GM12878 (cell line): Measurements from ENCODE around the gene ERAL1. TPM values are rescaled to one million over a fixed set of nuclear protein-coding genes. Genes with fewer than 3 reads are reported as not detected.

Source experiments
- BCLAF1 ChIP-seq: fragments of 450-650 bp; IDR thresholded peaks from 2 replicates; pipeline ENCODE4 v1.6.1; 2017; ENCODE audit warnings: antibody characterized with exemption, mild to moderate bottlenecking, moderate library complexity
- E2F4 ChIP-seq: IDR thresholded peaks from 2 replicates; pipeline ENCODE4 v1.6.1; 2012; ENCODE audit warnings: low read depth, low read length, improper control_type of control experiment
- EED ChIP-seq: sonication (generic); IDR thresholded peaks from 2 replicates; pipeline ENCODE4 v1.6.1; 2016; ENCODE audit warnings: antibody characterized with exemption, low read depth
- ETV6 ChIP-seq, 2 experiments: fragments of 450-650 bp in 1 of 2; IDR thresholded peaks in 1 of 2; conservative IDR thresholded peaks in 1 of 2; 2 replicates each; pipeline ENCODE4 v1.6.1; 2014; ENCODE audit warnings: antibody characterized with exemption in 1 of 2, borderline replicate concordance in 1 of 2, low read depth in 1 of 2, mild to moderate bottlenecking in 1 of 2, moderate library complexity in 1 of 2
- GATAD2B ChIP-seq: fragments of 450-650 bp; conservative IDR thresholded peaks from 2 replicates; pipeline ENCODE4 v1.6.1; 2017; ENCODE audit warnings: low read depth, mild to moderate bottlenecking, moderate library complexity
- HDAC2 ChIP-seq: fragments of 200-600 bp; sonication (generic); IDR thresholded peaks from 2 replicates; pipeline ENCODE4 v1.6.1; 2017
- HDAC6 ChIP-seq: fragments of 200-600 bp; sonication (generic); IDR thresholded peaks from one replicate; pipeline ENCODE4 v1.8.0; 2017; ENCODE audit warnings: antibody characterized with exemption; ENCODE audit not compliant: unreplicated experiment
- HDGF ChIP-seq: fragments of 450-650 bp; IDR thresholded peaks from 2 replicates; pipeline ENCODE4 v1.6.1; 2016; ENCODE audit warnings: antibody characterized with exemption
- HSF1 ChIP-seq: fragments of 150-350 bp; IDR thresholded peaks from 2 replicates; pipeline ENCODE4 v1.6.1; 2014; ENCODE audit warnings: mild to moderate bottlenecking, low read depth, low read length
- IKZF1 ChIP-seq: fragments of 450-650 bp; conservative IDR thresholded peaks from 2 replicates; pipeline ENCODE4 v1.6.1; 2017; ENCODE audit warnings: antibody characterized with exemption, mild to moderate bottlenecking
- LARP7 ChIP-seq: fragments of 450-650 bp; IDR thresholded peaks from 2 replicates; pipeline ENCODE4 v1.6.1; 2017; ENCODE audit warnings: mild to moderate bottlenecking
- MAX ChIP-seq: IDR thresholded peaks from 2 replicates; pipeline ENCODE4 v1.6.1; 2012; ENCODE audit warnings: low read depth, low read length, improper control_type of control experiment
- MEF2A ChIP-seq: IDR thresholded peaks from 2 replicates; pipeline ENCODE4 v1.6.1; 2011; ENCODE audit warnings: low read depth, mild to moderate bottlenecking, low read length, moderate library complexity; ENCODE audit not compliant: insufficient read depth
- PKNOX1 ChIP-seq: fragments of 450-650 bp; IDR thresholded peaks from 2 replicates; pipeline ENCODE4 v1.6.1; 2016; ENCODE audit warnings: mild to moderate bottlenecking
- RAD21 ChIP-seq: IDR thresholded peaks from 2 replicates; pipeline ENCODE4 v1.6.1; 2011; ENCODE audit warnings: mild to moderate bottlenecking, low read depth, low read length, moderate library complexity; ENCODE audit not compliant: insufficient read depth
- RELB ChIP-seq: fragments of 450-650 bp; IDR thresholded peaks from 2 replicates; pipeline ENCODE4 v1.6.1; 2017; ENCODE audit warnings: low read depth, mild to moderate bottlenecking, moderate library complexity
- SIX5 ChIP-seq: IDR thresholded peaks from 2 replicates; pipeline ENCODE4 v1.6.1; 2011; ENCODE audit warnings: mild to moderate bottlenecking, low read depth, low read length, moderate library complexity; ENCODE audit not compliant: severe bottlenecking
- SP1 ChIP-seq: IDR thresholded peaks from one replicate; pipeline ENCODE4 v1.6.1; 2011; ENCODE audit warnings: low read depth, low read length
- ZNF217 ChIP-seq: fragments of 450-650 bp; IDR thresholded peaks from 2 replicates; pipeline ENCODE4 v1.6.1; 2017; ENCODE audit warnings: antibody characterized with exemption, mild to moderate bottlenecking
- ZNF24 ChIP-seq: fragments of 450-650 bp; IDR thresholded peaks from 2 replicates; pipeline ENCODE4 v1.6.1; 2017; ENCODE audit warnings: antibody characterized with exemption, mild to moderate bottlenecking
- ZNF274 ChIP-seq: IDR thresholded peaks from one replicate; pipeline ENCODE4 v1.8.0; 2011; ENCODE audit not compliant: insufficient read length, insufficient read depth
- ZSCAN29 ChIP-seq: fragments of 450-650 bp; IDR thresholded peaks from 2 replicates; pipeline ENCODE4 v1.6.1; 2017; ENCODE audit warnings: mild to moderate bottlenecking, moderate library complexity
- polyA plus RNA-seq, 11 experiments: library from polyadenylated mRNA; depleted of rRNA in 4 of 11; unstranded in 6 of 11; stranded (reverse) in 5 of 11; fragments of >200 nt; fragmentation: Nextera tagmentation in 4 of 11; fragmentation: Illumina TruSeq in 1 of 11; extraction: Ambion mirVana in 4 of 11; extraction: Trizol in 1 of 11; gene quantifications; 1 replicate in 1 of 11; 2 replicates in 10 of 11; pipeline versions ENCODE4 v1.2.1 to v1.2.3, GENCODE V29; 2011 to 2016; ENCODE audit warnings: inconsistent platforms in 2 of 11, missing spikeins in 2 of 11, low read depth in 1 of 11
- total RNA-seq, 4 experiments: library from RNA; depleted of rRNA in 3 of 4; stranded (reverse); fragments of >200 nt in 3 of 4; fragmentation: Illumina TruSeq in 1 of 4; extraction: Trizol in 1 of 4; gene quantifications; 2 replicates each; pipeline versions ENCODE4 v1.2.1 to v1.2.3, GENCODE V29; 2013 to 2021

Gene ERAL1
- total and polyA plus RNA-seq, 10 of the 15 experiments (the other 5 are each of a cell fraction or from before 2014, with no cell fraction given), result 27.7 to 175 (median 104) TPM

- TF ChIP-seq E2F4 (peak; percentile 56; the same call in 1 of the 2 replicates), HDAC2 (no peak), RELB (0 out of 2 replicates have a peak, but pooled peaks have one; percentile 29), HSF1 (no peak), ZNF24 (peak; percentile 74; the same call in 1 of the 2 replicates), MEF2A (peak; percentile 68; the same call in 1 of the 2 replicates), ETV6 (conservative IDR thresholded peaks at IDR 0.05 in 1 of 2, IDR thresholded peaks at IDR 0.05 in 1 of 2; ENCODE audit: borderline replicate concordance in 1 of 2, low read depth in 1 of 2) (no peak), LARP7 (peak; percentile 99), GATAD2B (peak; percentile 96), ZNF217 (peak; percentile 88; the same call in 1 of the 2 replicates), EED (peak; percentile 53; the same call in 1 of the 2 replicates), HDGF (peak; percentile 90), ZNF274 (no peak), SP1 (peak; percentile 69), SIX5 (no peak), IKZF1 (peak; percentile 93), BCLAF1 (0 out of 2 replicates have a peak, but pooled peaks have one; percentile 25), MAX (peak; percentile 84), ZSCAN29 (peak; percentile 78), HDAC6 (peak; percentile 58), PKNOX1 (peak; percentile 42), RAD21 (peak; percentile 54)
Observed at GRCh38 chr17:28902819-28903545, 48.2 kb downstream of the ERAL1 start, which contains the start of gene DHRS13 (continued).
